GM19023 (cell line): Measurements from ENCODE around the gene CDH4.

Source experiments
- ATAC-seq: cut with Tn5 transposase; IDR thresholded peaks from one replicate; pipeline ENCODE4 v1.9.1; 2021; ENCODE audit warnings: mild to moderate bottlenecking, moderate library complexity; ENCODE audit not compliant: unreplicated experiment

CDH4 gene

GRCh38 chr20:61354001-61354390 lies 101.9 kb downstream of the CDH4 start:
- no peak for ATAC-seq

DNA sequence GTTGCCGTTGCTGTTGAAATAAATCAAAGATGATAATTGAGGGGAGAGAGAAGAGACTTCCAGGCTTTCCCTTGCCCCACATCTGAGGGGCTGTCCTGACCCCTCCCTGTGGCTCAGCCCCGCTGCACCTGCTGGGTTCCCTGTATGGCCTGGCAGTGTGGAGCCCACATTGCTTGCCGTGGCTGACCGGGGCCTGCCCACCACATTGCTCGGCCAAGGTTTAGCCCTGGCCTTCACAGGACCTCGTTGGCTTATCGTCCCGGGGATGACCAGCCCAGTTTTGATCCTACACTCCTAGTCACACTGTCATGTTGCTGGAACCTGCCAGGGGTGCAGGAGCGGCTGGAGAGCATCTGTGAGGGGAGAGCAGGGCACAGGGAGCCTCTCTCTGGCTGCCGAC lies 102.4 kb downstream of the CDH4 start:
- ATAC-seq: no peak

DNA sequence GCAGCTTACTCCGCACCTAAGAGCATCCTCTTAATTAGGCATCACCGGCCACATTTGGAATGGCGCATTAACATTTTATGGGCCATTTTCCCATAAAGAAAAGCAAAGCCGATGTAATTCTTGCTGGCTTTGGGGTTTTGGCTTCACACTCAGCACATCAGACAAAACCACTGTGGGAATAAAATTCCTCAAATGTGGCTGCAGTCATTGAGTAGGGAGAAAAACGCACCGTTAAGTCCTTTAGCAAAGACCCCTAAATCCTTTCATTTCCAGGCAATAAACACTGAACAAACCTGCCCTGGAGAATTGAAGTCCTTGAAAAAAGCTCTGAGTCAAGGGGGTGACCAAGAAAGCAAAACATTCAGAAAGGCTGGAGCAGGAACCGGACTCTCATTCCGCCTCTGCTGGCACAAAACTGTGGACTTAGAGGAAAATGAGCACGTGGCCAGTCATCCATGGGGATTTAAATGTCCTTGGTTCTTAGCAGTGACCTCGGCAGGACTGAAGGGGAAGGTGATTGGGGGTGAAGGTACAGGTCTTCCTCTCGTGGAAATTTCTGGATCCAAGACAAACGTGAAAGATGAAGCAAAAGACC lies 102.9 kb downstream of the CDH4 start:
- ATAC-seq: no peak

DNA sequence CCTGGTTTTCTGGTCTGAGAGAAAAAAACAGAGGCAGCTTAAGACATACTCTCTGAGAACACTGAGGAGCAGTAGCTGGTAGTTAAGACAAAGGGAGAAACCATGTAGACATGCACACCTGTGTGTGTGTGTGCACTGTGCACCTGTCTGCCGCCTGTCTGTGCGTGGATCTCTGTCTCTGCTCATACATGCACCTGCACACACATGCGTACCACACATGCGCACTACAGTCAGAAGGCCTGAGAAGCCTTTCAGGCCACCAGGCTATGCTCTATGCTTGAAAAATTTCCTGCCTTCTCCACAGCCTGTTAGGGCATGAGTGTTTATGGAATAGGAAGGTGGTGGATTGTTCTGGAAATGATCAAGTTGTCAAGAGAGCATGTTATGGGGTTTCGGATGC lies 103.5 kb downstream of the CDH4 start:
- no peak for ATAC-seq

DNA sequence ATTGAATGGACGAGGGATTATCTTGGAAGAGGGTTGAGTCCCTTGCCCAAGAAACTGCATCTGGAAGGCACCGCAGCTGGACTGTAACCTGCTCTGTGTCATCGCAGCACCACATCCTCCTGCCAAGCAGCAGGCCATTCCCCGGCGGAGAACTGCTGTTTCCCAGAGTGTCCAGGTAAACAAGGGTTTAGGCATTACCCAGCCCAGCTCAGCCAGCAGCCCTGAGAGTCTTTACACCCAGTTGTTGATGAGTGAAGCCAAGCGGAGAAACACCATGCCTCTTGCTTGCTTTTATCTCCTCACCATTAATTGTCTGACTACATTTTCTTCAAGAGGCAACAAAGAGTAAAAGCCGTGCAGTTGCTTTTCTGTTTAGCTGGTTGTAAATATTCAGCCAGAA lies 104.1 kb downstream of the CDH4 start:
- no peak for ATAC-seq

DNA sequence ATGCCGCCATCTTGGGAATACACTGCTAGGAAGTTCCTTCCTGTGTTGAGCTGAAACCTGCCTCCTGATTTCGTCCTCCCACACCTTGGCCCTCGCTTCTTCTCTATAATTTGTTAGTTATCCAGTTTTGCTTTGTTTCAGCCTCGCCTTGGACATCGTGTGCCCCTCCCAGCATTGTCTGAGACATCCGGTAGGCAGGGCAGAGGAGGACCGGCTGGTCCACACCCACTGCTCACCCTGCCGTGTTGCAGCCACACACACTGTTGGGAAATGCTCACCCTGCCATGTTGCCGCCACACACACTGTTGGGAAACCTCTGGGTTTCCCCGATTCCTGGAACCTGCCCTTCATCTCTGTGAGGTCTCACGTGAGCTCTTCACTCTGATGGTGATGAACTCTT lies 105.1 kb downstream of the CDH4 start:
- no peak for ATAC-seq

DNA sequence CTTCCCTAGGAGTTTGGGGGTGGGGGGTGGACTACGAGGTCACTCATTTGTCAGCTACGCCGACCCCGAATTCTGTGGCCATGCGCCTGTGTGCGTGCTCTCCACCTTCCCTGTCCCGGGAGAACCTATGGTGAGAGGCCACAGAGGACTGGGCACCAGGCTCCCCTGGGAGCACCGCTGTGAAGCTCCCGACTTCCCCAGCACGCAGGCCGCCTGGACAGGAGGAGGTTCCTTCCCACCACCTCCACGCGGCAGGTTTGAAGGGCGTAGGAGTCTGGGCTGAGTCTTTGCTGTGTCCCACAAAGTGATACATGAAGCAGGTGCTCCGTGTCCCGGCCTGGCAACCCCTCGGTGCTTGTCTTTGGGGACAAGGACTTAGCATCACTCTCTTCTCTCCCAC lies 107.2 kb downstream of the CDH4 start:
- ATAC-seq: no peak

- ATAC-seq: no peak
These were observed 108.2 kb downstream of the CDH4 start for GRCh38 chr20:61360296-61360695.

- no peak for ATAC-seq
These were observed 108.9 kb downstream of the CDH4 start for GRCh38 chr20:61360940-61361339.

DNA sequence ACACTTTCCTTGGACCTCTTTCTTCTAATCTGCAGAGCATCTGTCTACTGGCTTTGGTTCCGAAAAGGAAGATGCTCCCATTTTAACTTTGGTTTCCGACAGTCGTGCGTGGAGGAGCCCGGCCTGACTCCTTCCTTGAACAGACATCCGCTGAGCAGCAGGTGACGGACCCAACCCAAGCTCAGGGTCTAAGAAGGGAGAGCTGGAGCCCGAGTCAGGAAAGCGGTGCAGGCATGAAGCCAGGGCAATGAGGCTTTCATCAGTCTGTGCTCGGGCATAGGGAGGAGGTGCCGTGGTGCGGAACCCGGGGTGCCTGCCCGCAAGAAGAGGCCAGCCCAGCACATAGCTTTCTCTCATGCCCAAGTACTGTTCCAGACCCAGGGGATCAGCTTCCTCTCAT lies 109.4 kb downstream of the CDH4 start:
- no peak for ATAC-seq

GRCh38 chr20:61364147-61364546 lies 112.1 kb downstream of the CDH4 start:
- ATAC-seq: no peak

DNA sequence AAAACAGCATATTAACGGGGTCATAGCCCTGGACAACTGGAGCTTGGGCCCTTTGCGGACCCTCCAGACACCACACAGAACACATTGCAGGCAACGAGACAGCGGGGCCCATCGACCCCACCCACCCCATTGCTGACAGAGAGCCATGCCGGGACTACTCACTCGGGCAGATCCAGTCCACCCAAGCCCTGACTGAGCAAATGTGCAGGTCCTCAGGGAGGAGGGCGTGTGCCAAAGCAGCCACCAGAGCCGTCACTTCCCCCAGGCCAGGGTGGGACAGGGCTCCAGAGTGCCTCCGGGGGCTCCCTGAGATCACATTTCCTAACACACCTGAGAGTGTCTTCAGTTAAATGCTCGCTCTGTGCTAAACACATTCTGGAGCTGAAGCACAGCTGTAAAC lies 114.9 kb downstream of the CDH4 start:
- ATAC-seq: no peak

DNA sequence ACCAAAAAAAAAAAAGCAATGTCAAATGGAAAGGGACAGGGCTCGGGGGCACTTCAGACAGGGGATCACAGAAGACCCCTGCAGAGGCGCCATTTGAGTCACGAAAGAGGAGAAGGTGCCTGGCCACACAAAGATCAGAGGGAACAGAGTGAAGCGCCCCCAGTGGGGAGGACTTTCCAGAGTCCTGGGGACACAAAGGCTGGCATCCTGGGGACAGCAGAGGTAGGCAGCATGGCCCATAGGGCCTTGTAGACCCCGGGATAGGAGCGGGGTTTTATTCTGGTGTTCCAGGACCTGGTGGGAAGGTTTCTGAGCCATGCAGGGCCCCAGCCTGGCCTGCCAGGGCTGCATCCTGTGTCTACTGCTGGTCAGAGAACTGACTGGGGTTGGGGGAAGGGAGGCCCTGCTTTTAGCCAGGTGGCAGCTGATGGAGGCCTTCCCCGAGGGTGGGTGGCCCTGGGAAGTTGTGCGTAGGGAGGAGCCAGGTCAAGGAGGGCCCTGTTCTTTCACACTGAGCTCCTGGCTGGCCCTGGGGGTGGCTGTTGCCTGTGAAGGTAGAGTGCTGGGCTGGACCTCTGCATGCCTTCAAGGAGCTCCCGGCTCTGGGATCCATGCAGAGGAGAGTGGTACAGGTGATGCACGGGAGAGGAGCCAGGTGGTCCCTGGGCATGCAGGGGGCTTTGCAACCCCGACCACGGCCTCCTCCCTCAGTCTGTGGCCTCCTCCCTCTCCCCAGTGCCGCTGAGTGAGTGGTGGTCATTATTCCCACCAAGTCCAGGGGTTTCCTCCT lies 117.9 kb downstream of the CDH4 start:
- no peak for ATAC-seq

- ATAC-seq: no peak
These were observed 118.8 kb downstream of the CDH4 start for GRCh38 chr20:61370841-61371303.

GRCh38 chr20:61371501-61372136 lies 119.6 kb downstream of the CDH4 start:
- ATAC-seq: no peak

DNA sequence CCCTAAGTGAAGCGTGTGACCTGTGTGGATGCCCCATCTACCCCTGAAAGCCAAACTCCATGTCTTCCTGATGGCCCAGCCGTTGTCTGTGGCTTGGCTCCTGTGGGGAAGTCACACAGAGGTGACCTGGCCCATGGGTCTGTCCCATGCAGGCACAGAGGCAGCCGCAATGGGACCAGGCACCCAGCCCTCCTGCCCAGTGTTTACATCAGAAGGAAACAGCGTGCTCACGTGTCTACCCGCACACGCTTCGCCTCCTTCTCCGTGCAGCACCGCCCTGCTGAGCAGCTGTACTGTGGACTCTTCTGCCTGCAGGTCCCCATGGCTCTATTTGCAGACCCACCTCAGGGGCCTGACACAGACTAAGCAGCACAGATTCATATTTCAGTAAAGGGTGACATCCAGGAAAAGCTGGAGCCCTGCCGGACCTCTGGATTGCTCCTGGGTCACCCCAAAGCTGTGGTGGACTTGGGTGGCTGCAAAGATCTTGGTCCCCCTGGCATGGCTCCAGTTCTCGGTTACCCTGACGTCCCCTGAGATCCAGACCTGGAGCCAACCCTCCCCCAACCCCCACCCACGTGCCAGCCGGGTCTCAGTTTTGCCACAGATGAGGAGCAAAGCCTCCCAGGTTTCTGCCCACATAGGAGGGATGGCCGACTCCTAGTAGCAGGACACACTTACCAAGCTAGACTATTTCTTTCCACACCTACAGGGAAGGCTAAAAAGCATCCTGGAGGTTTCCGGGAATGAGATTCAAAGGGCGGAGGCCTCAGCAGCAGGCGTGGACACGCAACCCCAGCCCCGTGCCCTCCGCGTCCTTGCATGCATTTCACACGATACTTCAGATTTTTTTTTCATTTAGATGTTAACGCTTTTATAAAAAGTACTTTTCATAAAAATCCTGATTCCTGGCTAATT lies 120.3 kb downstream of the CDH4 start:
- ATAC-seq: no peak

GRCh38 chr20:61373055-61373399 lies 121.0 kb downstream of the CDH4 start:
- no peak for ATAC-seq

- ATAC-seq: no peak
These were observed 122.0 kb downstream of the CDH4 start for GRCh38 chr20:61373956-61374545.

DNA sequence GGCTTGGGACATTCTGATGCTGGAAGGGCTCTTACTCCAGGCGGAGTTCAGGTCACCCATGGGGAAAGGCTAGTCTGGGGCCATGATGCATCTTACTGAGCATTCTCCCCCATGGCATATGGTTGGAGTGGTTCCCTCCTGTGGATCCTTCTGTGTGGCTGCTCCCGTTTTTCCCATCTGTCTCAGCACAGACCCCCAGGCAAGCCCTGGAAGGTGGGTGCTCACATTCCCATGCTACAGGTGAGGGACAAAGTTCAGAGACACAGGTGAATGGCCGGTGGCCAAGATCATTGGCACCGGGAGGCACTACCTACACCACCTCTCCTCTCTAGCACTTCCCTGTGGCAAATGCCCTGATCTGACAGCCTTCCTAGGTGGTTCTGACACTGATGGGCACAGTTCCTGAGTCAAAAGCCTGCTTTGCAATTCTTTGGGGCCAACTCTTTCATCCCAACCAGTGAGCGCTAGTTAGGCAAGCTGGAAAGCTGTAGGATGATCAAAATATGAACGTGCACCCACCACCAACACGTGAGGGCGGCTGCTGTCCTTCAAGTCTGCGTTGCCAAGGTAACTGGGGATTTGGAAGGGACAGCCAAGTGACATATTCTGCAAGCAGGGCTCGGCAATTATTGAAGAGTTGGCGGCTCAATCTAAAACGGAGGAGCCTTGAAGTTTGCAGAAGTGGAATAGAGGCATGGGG lies 124.6 kb downstream of the CDH4 start:
- ATAC-seq: no peak

DNA sequence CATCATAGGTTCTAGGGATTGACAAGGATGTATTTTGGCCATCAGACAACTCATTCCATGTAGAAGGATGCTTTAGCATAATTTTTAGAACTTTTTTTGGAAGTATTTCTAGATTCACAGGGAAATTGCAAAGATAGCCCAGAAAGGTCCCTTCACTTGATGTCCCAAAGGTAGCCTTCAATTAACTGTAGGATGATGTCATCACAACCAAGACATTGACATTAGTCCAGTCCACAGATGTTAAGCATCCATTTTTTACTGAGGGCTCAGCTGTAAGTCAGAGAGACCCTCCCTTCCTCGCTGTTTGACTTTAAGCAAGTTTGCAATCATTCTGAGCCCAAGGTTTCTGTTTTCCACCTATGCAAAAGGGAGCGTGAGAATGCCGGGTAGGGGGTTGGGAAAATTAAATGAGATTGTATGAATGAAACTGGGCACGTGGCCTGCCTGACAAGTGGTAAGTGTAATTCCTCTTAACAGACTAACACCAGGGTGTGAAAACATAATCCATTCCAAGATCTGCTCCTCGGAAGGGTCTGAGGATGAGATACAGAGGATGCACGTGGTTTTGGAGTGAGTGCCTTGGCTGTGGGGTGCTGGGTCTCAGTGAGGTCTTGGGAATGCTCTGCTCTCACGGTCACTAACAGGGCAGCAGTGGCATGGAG lies 126.8 kb downstream of the CDH4 start:
- ATAC-seq: no peak
